Brain microvascular endothelial cell (primary cell): ENCODE measurements around the gene GASK1A.

Experiments used
- DNase-seq: peaks from one replicate; pipeline ENCODE4 v3.0.0-alpha.2; 2020
- H3K27ac ChIP-seq: fragments of 250-450 bp; sonication (Bioruptor Pico); 2 replicates; pipeline ENCODE4 v1.5.1; 2020; ENCODE audit warnings: mild to moderate bottlenecking, moderate library complexity
- H3K27me3 ChIP-seq: fragments of 250-450 bp; sonication (Bioruptor Pico); replicated peaks from 2 replicates; pipeline ENCODE4 v1.5.1; 2020; ENCODE audit warnings: mild to moderate bottlenecking
- H3K36me3 ChIP-seq: fragments of 250-450 bp; sonication (Bioruptor Pico); replicated peaks from 2 replicates; pipeline ENCODE4 v1.5.1; 2020; ENCODE audit warnings: mild to moderate bottlenecking
- H3K4me3 ChIP-seq: 2 replicates; pipeline ENCODE4 v1.5.1; 2011; ENCODE audit warnings: low read depth, mild to moderate bottlenecking, control low read depth, low read length, moderate library complexity
- CTCF ChIP-seq: IDR thresholded peaks from 2 replicates; pipeline ENCODE4 v1.5.1; 2011; ENCODE audit warnings: low read depth, mild to moderate bottlenecking, moderate library complexity, low read length, control low read depth, inconsistent platforms; ENCODE audit errors: missing control alignments
- in situ Hi-C: cut with HindIII; loops from 2 replicates; pipeline ENCODE4 v1.10.0; 2017; ENCODE audit warnings: low sequenced_read_pairs, low pct_ligation_motif_present

Gene GASK1A

DNA sequence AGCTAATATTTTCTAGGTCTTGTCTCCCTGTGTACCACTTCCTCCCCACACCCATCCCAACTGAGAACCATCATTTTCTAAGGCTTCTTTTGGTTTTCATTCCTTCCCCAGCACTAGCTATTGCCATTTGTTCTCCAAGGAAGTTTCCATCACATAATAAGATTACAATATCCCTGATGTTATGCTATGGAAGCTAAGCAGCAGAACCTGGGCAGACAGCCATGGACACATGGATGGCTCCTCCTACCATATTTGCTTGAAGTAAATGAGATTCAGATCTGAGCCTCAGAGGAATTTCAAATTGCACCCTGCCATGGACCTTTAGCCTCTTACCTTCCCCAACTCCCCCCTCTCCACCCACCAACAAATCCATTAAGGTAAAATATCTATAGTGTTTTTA lies 31.5 kb downstream of the GASK1A start:
- Histone ChIP-seq H3K4me3 (no peak overlapping the region), H3K27me3 (no peaks in the 10 kb centered on the region), H3K36me3 (no peaks in the 10 kb centered on the region), H3K27ac (no peak overlapping the region)
- TF ChIP-seq CTCF, result no peak
- no peak for DNase-seq
- in situ Hi-C loops, result no loop called here

DNA sequence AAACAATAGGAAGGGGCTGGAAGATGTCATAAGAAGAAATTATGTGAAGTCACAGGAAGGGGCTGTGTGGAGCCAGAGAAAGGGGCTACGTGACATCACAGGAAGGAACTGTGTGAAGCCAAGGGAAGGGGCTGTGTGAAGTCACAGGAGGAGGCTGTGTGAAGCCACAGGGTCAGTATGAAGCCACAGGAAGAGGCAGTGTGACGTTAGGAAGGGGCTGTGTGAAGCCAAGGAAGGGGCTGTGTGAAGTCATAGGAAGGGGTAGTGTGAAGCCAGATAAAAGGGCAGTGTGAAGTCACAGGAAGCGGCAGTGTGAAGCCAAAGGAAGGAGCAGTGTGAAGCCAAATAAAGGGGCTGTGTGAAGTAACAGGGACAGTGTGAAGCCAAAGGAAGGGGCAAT lies 32.5 kb downstream of the GASK1A start:
- Histone ChIP-seq H3K27ac (no peak overlapping the region), H3K4me3 (no peak overlapping the region), H3K27me3 (no peaks in the 10 kb centered on the region), H3K36me3 (no peaks in the 10 kb centered on the region)
- no peak for TF ChIP-seq CTCF
- in situ Hi-C loops, result no loop called here
- no peak for DNase-seq

DNA sequence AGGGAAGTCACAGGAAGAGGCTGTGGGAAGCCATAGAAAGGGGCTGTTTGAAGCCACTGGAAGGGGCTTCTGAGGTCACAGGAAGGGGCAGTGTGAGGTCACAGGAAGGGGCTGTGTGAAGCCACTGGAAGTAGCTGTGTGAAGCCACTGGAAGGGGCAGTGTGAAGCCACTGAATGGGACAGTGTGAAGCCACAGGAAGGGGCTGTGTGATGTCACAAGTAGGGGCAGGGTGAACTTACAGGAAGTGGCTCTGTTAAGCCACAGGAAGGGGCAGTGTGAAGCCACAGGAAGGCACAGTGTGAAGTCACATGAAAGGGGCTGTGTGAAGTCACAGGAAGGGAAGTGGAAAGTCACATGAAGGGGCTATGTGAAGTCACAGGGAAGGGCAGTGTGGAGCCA lies 33.1 kb downstream of the GASK1A start:
- H3K4me3 ChIP-seq, result no peak overlapping the region
- DNase-seq, result no peak
- H3K36me3 ChIP-seq, result no peaks in the 10 kb centered on the region
- H3K27ac ChIP-seq, result no peak overlapping the region
- in situ Hi-C loops, result no loop called here
- no peaks in the 10 kb centered on the region for H3K27me3 ChIP-seq
- no peak for TF ChIP-seq CTCF

- no peaks in the 10 kb centered on the region for H3K36me3 ChIP-seq
- H3K27ac ChIP-seq, result no peak overlapping the region
- H3K27me3 ChIP-seq, result no peaks in the 10 kb centered on the region
- in situ Hi-C loops, result no loop called here
- no peak overlapping the region for H3K4me3 ChIP-seq
- no peak for DNase-seq
- no peak for TF ChIP-seq CTCF
Measured at GRCh38 chr3:43013256-43013655, 34.1 kb downstream of the GASK1A start.

DNA sequence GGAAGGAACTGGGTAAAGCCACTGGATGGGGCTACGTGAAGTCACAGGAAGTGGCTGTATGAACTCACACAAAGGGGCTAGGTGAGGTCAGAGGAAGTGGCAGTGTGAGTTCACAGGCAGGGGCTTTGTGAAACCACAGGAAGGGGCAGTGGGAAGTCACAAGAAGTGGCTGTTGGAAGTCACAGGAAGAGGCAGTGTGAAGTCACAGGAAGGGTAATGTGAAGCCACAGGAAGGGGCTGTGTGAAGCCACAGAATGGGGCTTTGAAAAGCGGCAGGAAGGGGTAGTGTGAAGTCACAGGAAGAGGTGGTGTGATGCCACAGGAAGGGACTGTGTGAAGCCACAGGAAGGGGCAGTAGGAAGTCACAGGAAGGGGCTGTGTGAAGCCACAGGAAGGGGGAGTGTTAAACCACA lies 34.6 kb downstream of the GASK1A start:
- no peak for DNase-seq
- H3K36me3 ChIP-seq, result no peaks in the 10 kb centered on the region

More for the DNA sequence above, 34.6 kb downstream of the GASK1A start:
- no peak for TF ChIP-seq CTCF
- in situ Hi-C loops, result no loop called here
- Histone ChIP-seq H3K27me3 (no peaks in the 10 kb centered on the region), H3K4me3 (no peak overlapping the region), H3K27ac (no peak overlapping the region)
